Panc1 (cell line): ENCODE measurements around the gene CAPZA2.

ENCODE experiments used
- CTCF ChIP-seq: fragments of 450-650 bp; IDR thresholded peaks from 2 replicates; pipeline ENCODE4 v1.5.1; 2017; ENCODE audit warnings: mild to moderate bottlenecking
- POLR2AphosphoS5 ChIP-seq: IDR thresholded peaks from 2 replicates; pipeline ENCODE4 v1.6.1; 2012; ENCODE audit warnings: mild to moderate bottlenecking, low read depth, low read length, moderate library complexity
- TCF7L2 ChIP-seq: IDR thresholded peaks from 2 replicates; pipeline ENCODE4 v1.6.1; 2011; ENCODE audit warnings: mild to moderate bottlenecking, low read depth, low read length, inconsistent platforms
- TF ChIP-seq, protein P1 (sequence below), 2 experiments: IDR thresholded peaks; 2 replicates each; pipeline ENCODE4 v1.6.1; 2011 to 2012; ENCODE audit warnings: low read depth in 2 of 2, control low read depth in 1 of 2, low read length in 1 of 2, mild to moderate bottlenecking in 1 of 2, moderate library complexity in 1 of 2; ENCODE audit not compliant: insufficient read depth in 1 of 2

- TF ChIP-seq CTCF (no peak), POLR2AphosphoS5 (no peak), TCF7L2 (no peak)
- TF ChIP-seq, protein P1, sequence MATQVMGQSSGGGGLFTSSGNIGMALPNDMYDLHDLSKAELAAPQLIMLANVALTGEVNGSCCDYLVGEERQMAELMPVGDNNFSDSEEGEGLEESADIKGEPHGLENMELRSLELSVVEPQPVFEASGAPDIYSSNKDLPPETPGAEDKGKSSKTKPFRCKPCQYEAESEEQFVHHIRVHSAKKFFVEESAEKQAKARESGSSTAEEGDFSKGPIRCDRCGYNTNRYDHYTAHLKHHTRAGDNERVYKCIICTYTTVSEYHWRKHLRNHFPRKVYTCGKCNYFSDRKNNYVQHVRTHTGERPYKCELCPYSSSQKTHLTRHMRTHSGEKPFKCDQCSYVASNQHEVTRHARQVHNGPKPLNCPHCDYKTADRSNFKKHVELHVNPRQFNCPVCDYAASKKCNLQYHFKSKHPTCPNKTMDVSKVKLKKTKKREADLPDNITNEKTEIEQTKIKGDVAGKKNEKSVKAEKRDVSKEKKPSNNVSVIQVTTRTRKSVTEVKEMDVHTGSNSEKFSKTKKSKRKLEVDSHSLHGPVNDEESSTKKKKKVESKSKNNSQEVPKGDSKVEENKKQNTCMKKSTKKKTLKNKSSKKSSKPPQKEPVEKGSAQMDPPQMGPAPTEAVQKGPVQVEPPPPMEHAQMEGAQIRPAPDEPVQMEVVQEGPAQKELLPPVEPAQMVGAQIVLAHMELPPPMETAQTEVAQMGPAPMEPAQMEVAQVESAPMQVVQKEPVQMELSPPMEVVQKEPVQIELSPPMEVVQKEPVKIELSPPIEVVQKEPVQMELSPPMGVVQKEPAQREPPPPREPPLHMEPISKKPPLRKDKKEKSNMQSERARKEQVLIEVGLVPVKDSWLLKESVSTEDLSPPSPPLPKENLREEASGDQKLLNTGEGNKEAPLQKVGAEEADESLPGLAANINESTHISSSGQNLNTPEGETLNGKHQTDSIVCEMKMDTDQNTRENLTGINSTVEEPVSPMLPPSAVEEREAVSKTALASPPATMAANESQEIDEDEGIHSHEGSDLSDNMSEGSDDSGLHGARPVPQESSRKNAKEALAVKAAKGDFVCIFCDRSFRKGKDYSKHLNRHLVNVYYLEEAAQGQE (IDR thresholded peaks at IDR 0.05; ENCODE audit: insufficient read depth in 1 of 2, low read depth in 2 of 2, low read length in 1 of 2), result no peak
These were observed 22.3 kb downstream of the CAPZA2 start for GRCh38 chr7:116884691-116885090.
